ENCODE measurements around the gene POLK.

DNA sequence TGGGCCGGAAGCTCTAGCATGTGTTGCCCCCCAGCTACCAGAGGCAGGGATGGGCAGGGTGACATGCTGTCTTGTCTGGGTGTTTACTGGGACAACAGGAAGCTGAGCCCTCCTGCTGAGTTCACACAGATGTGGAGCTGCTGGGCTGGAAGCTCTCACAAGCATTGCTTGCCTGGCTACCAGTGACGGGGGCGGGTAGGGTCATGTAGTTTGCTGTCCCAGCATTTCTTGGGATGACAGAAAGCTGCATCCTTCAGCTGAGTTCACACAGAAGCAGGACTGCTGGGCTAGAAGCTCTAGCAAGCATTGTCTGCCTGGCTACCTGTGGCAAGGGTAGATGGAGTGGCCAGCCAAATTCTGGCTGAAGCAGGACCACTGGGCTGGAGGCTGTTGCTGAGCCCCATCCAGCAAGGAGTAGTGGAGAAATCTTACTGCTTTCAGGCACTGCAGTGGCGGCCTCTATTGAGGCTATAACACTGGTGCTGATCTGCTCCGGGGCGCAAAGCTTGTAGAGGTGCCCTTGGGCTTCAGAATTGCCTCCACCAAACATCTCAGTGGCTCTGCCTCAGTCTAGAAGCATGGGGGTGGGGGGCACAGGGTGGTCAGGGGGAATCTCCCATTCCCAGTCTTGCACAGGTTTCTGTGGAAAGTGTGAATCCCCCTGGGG lies 25.1 kb downstream of the POLK start:
- TF ChIP-seq, protein P1, sequence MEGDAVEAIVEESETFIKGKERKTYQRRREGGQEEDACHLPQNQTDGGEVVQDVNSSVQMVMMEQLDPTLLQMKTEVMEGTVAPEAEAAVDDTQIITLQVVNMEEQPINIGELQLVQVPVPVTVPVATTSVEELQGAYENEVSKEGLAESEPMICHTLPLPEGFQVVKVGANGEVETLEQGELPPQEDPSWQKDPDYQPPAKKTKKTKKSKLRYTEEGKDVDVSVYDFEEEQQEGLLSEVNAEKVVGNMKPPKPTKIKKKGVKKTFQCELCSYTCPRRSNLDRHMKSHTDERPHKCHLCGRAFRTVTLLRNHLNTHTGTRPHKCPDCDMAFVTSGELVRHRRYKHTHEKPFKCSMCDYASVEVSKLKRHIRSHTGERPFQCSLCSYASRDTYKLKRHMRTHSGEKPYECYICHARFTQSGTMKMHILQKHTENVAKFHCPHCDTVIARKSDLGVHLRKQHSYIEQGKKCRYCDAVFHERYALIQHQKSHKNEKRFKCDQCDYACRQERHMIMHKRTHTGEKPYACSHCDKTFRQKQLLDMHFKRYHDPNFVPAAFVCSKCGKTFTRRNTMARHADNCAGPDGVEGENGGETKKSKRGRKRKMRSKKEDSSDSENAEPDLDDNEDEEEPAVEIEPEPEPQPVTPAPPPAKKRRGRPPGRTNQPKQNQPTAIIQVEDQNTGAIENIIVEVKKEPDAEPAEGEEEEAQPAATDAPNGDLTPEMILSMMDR (IDR thresholded peaks at IDR 0.05): no peak
- TF ChIP-seq POLR2A (IDR thresholded peaks at IDR 0.05): no peak

Data from body of pancreas (tissue), 4 donors.